GM21528 (cell line): Measurements from ENCODE around the gene ZNF30.
"Not testable (repeated sequence)": the region's sequence is repeated elsewhere in the genome, so short reads cannot be mapped to it uniquely, and the experiment has no call there.

Source experiments
- ATAC-seq: cut with Tn5 transposase; IDR thresholded peaks from one replicate; pipeline ENCODE4 v1.9.1; 2021; ENCODE audit warnings: mild to moderate bottlenecking, moderate library complexity; ENCODE audit not compliant: unreplicated experiment, low FRiP score

ZNF30 gene

GRCh38 chr19:34959021-34959420 is 32.3 kb downstream of the ZNF30 start:
- ATAC-seq = no peak

- ATAC-seq = no peak
These were observed 33.6 kb downstream of the ZNF30 start for GRCh38 chr19:34960103-34960805.

GRCh38 chr19:34960940-34961679 is 34.4 kb downstream of the ZNF30 start:
- no peak for ATAC-seq

GRCh38 chr19:34961775-34962686 is 35.3 kb downstream of the ZNF30 start:
- ATAC-seq = no peak

GRCh38 chr19:34962687-34963572 is 36.2 kb downstream of the ZNF30 start:
- no peak for ATAC-seq

- no peak for ATAC-seq
These were observed 37.1 kb downstream of the ZNF30 start, which contains the start of gene ZNF792 for GRCh38 chr19:34963573-34964406. TSS of gene ZNF792 (minus strand) at chr19:34964229. CDS start at chr19:34963662, 567 bp downstream.

GRCh38 chr19:34964598-34964997 is 37.9 kb downstream of the ZNF30 start:
- ATAC-seq = no peak

- not testable (repeated sequence) for ATAC-seq
These were observed 38.8 kb downstream of the ZNF30 start for GRCh38 chr19:34965505-34965904.

GRCh38 chr19:34967551-34967950 is 40.8 kb downstream of the ZNF30 start:
- ATAC-seq = no peak

GRCh38 chr19:34969721-34970120 is 43.0 kb downstream of the ZNF30 start:
- ATAC-seq = no peak

- ATAC-seq = not testable (repeated sequence)
These were observed 43.6 kb downstream of the ZNF30 start for GRCh38 chr19:34970185-34970780.

GRCh38 chr19:34972163-34972705 is 45.5 kb downstream of the ZNF30 start:
- no peak for ATAC-seq

GRCh38 chr19:34974646-34975045 is 47.9 kb downstream of the ZNF30 start:
- ATAC-seq = no peak

- ATAC-seq = no peak
These were observed 48.4 kb downstream of the ZNF30 start for GRCh38 chr19:34975056-34975455.

GRCh38 chr19:34976611-34977010 is 49.9 kb downstream of the ZNF30 start:
- ATAC-seq = no peak

- ATAC-seq = no peak
These were observed 53.3 kb downstream of the ZNF30 start for GRCh38 chr19:34979819-34980640.

- ATAC-seq = no peak
These were observed 55.6 kb downstream of the ZNF30 start for GRCh38 chr19:34982275-34982674.
